Colonic mucosa (tissue), 4 donors: ENCODE data around the gene SPTB. TPM values are rescaled to one million over a fixed set of nuclear protein-coding genes. Genes with fewer than 3 reads are reported as not detected.
A peak's percentile ranks its signal among the peaks of the same experiment; 100 is the strongest.
"Not testable (repeated sequence)": the region's sequence is repeated elsewhere in the genome, so short reads cannot be mapped to it uniquely, and the experiment has no call there.

Experiments
- DNase-seq: peaks from one replicate; pipeline ENCODE4 v3.0.0-alpha.2; 2020
- H3K27ac ChIP-seq: fragments of 200-600 bp; one replicate; pipeline ENCODE4 v1.8.0; 2021
- H3K27me3 ChIP-seq: fragments of 200-600 bp; one replicate; pipeline ENCODE4 v1.8.0; 2021
- H3K36me3 ChIP-seq: fragments of 200-600 bp; one replicate; pipeline ENCODE4 v1.8.0; 2021
- H3K4me1 ChIP-seq: fragments of 200-600 bp; one replicate; pipeline ENCODE4 v1.8.0; 2021; ENCODE audit warnings: mild to moderate bottlenecking
- H3K4me3 ChIP-seq: fragments of 200-600 bp; one replicate; pipeline ENCODE4 v1.8.0; 2021
- H3K9ac ChIP-seq, 2 donors: one replicate each; pipeline ENCODE4 v1.7.0; 2013; ENCODE audit warnings: control low read depth in 2 of 2, low read depth in 2 of 2, low read length in 2 of 2
- H3K9me3 ChIP-seq: fragments of 200-600 bp; one replicate; pipeline ENCODE4 v1.8.0; 2021
- CTCF ChIP-seq: fragments of 200-600 bp; IDR thresholded peaks from one replicate; pipeline ENCODE4 v1.8.0; 2022; ENCODE audit warnings: antibody characterized with exemption, mild to moderate bottlenecking
- intact Hi-C: fragments of 100-400 bp; cut with DNase I; formaldehyde crosslinking; loops from one replicate; pipeline ENCODE4 v1.14.1; 2022
- total RNA-seq, 2 donors: library from RNA; stranded (reverse); fragmentation: NEBNext Ultra II Directional in 1 of 2; extraction: Animal tissue kit (Norgen Biotek cat#: 25700) in 1 of 2; gene quantifications; one replicate each; pipeline ENCODE4 v1.2.1, GENCODE V29; 2021
- donor health status: healthy.
- donor health status: DM: no; HTN: no; CAD: no.
- donor health status: DM: no; HTN: no; CAD: no.

The SPTB gene
- total RNA-seq, 2 donors from 2014 or later = 0.42 to 0.52 TPM

- Histone ChIP-seq H3K9me3 (no peaks in the 10 kb centered on the region), H3K4me3 (no peak overlapping the region), H3K4me1 (peaks cover 6% of the 10 kb centered on the region), H3K27me3 (no peaks in the 10 kb centered on the region), H3K27ac (no peak overlapping the region), H3K9ac (no peak overlapping the region), H3K36me3 (no peaks in the 10 kb centered on the region)
- DNase-seq = no peak
- intact Hi-C loops = loop anchor here (10.0 kb wide), 1 partner anchor 69 kb away; the partner anchor contains the start of gene FNTB
- no peak for TF ChIP-seq CTCF
These were observed 36.1 kb upstream of the SPTB start for GRCh38 chr14:64915797-64916196.

- intact Hi-C loops = loop anchor here (10.0 kb wide), 1 partner anchor 70 kb away; the partner anchor contains the start of gene FNTB
- peaks cover 6% of the 10 kb centered on the region for H3K4me1 ChIP-seq
- no peak for TF ChIP-seq CTCF
These were observed 35.3 kb upstream of the SPTB start for GRCh38 chr14:64915029-64915424.

GRCh38 chr14:64914237-64915028, 34.7 kb upstream of the SPTB start, which contains the start of gene CHURC1:
Gene CHURC1, plus strand, starts transcription at chr14:64914455. Its CDS starts 41 bp downstream, at chr14:64914496.
- peak; percentile 100 for DNase-seq
- Histone ChIP-seq H3K9ac (peak within 1 kb of the TSS; percentile 89 to 94), H3K4me3 (peak within 1 kb of the TSS; percentile 89), H3K9me3 (no peaks in the 10 kb centered on the region), H3K27ac (peak within 1 kb of the TSS; percentile 96), H3K27me3 (no peaks in the 10 kb centered on the region), H3K4me1 (peaks cover 6% of the 10 kb centered on the region), H3K36me3 (no peaks in the 10 kb centered on the region)
- intact Hi-C loops = loop anchor here (10.0 kb wide), 1 partner anchor 70 kb away; the partner anchor contains the start of gene FNTB
- no peak for TF ChIP-seq CTCF

More at GRCh38 chr14:64915029-64915424, 35.3 kb upstream of the SPTB start:
- Histone ChIP-seq H3K9ac (peak overlapping the region; percentile 89 to 94), H3K27ac (peak overlapping the region; percentile 96), H3K4me3 (peak overlapping the region; percentile 89), H3K27me3 (no peaks in the 10 kb centered on the region), H3K9me3 (no peaks in the 10 kb centered on the region), H3K36me3 (no peaks in the 10 kb centered on the region)
- no peak for DNase-seq

- not testable (repeated sequence) for H3K36me3 ChIP-seq, DNase-seq, H3K27me3 ChIP-seq, H3K4me1 ChIP-seq, H3K9me3 ChIP-seq
- peak overlapping the region; percentile 89 for H3K4me3 ChIP-seq
- H3K9ac ChIP-seq = peak overlapping the region in 1 of 2 donors; percentile 89
- intact Hi-C loops = loop anchor here (10.0 kb wide), 1 partner anchor 71 kb away; the partner anchor contains the start of gene FNTB
- H3K27ac ChIP-seq = peak overlapping the region; percentile 96
These were observed 33.8 kb upstream of the SPTB start for GRCh38 chr14:64913477-64913876.

- no peak for TF ChIP-seq CTCF
- no peaks in the 10 kb centered on the region for H3K36me3 ChIP-seq
- no peak overlapping the region for H3K4me3 ChIP-seq
- H3K9ac ChIP-seq = no peak overlapping the region
- H3K27me3 ChIP-seq = no peaks in the 10 kb centered on the region
- peaks cover 6% of the 10 kb centered on the region for H3K4me1 ChIP-seq
- intact Hi-C loops = loop anchor here (10.0 kb wide), 1 partner anchor 73 kb away; the partner anchor contains the start of gene FNTB
- no peak for DNase-seq
- H3K9me3 ChIP-seq = no peaks in the 10 kb centered on the region
- H3K27ac ChIP-seq = no peak overlapping the region
These were observed 32.6 kb upstream of the SPTB start for GRCh38 chr14:64912261-64912660.
